Measurements from ENCODE around the gene UROD.

GRCh38 chr1:44962729-44963128 is 49.3 kb upstream of the UROD start:
- no peak for TF ChIP-seq CBFB (CRISPR knock-in tag; IDR thresholded peaks at IDR 0.05; ENCODE audit: low read depth)
- no peak for TF ChIP-seq USF1 (CRISPR knock-in tag; IDR thresholded peaks at IDR 0.05)
- TF ChIP-seq ZNF121 (CRISPR knock-in tag; IDR thresholded peaks at IDR 0.05), result no peak
- TF ChIP-seq CTCF (IDR thresholded peaks at IDR 0.05), result no peak
- no peak for TF ChIP-seq JUN (CRISPR knock-in tag; IDR thresholded peaks at IDR 0.05)
- no peak for TF ChIP-seq E2F5 (CRISPR knock-in tag; IDR thresholded peaks at IDR 0.05)
- TF ChIP-seq ATF2 (CRISPR knock-in tag; IDR thresholded peaks at IDR 0.05; ENCODE audit: borderline replicate concordance, low read depth), result no peak
- no peak for TF ChIP-seq ETV6 (CRISPR knock-in tag; IDR thresholded peaks at IDR 0.05)
- no peak for TF ChIP-seq FOXK1 (CRISPR knock-in tag; IDR thresholded peaks at IDR 0.05)
